ENCODE results near the gene RPS15. TPM values are rescaled to one million over a fixed set of nuclear protein-coding genes. Genes with fewer than 3 reads are reported as not detected.
A peak's percentile ranks its signal among the peaks of the same experiment; 100 is the strongest.

Gene RPS15
- total and polyA plus RNA-seq, 4 donors = 296 to 954 (median 414) TPM

- DNase-seq (ENCODE audit: low spot score) = no peak
- H3K27ac ChIP-seq (ENCODE audit: low read depth in 1 of 2, low read length in 2 of 2) = no peak overlapping the region
- WGBS = 94% methylated on average over 40 of the region's 40 CpGs
These were observed 49.5 kb downstream of the RPS15 start for GRCh38 chr19:1487576-1488281.

GRCh38 chr19:1488282-1488601 lies 50.0 kb downstream of the RPS15 start:
- peaks cover 6 to 17% (median 13%) of the 10 kb centered on the region in 4 donors for H3K4me1 ChIP-seq (ENCODE audit: control insufficient read depth in 4 of 4, insufficient read depth in 4 of 4, low read length in 3 of 4)
- 94% methylated on average over 11 of the region's 11 CpGs for WGBS
- TF ChIP-seq EGR1 (IDR thresholded peaks at IDR 0.05; ENCODE audit: low read depth in 2 of 2) (no peak), FOXA2 (IDR thresholded peaks at IDR 0.05) (no peak), JUND (IDR thresholded peaks at IDR 0.05) (no peak), CTCF (IDR thresholded peaks at IDR 0.05; ENCODE audit: low read depth, low read length, missing input control) (no peak)
- no peak overlapping the region for H3K27ac ChIP-seq (ENCODE audit: low read depth in 1 of 2, low read length in 2 of 2)
- no peaks in the 10 kb centered on the region for H3K9me3 ChIP-seq (ENCODE audit: control insufficient read depth in 4 of 4, low read length in 3 of 4)
- H3K9ac ChIP-seq (ENCODE audit: low read depth in 1 of 2, low read length in 2 of 2) = no peak overlapping the region
- H3K27me3 ChIP-seq (ENCODE audit: control insufficient read depth in 4 of 4, insufficient read depth in 4 of 4, low read length in 3 of 4) = no peaks in the 10 kb centered on the region
- H3K36me3 ChIP-seq (ENCODE audit: control insufficient read depth in 4 of 4, insufficient read depth in 3 of 4, low read depth in 1 of 4, low read length in 3 of 4) = no peaks in the 10 kb centered on the region
- no peak for DNase-seq (ENCODE audit: low spot score)
- H3K4me3 ChIP-seq (ENCODE audit: low read depth in 1 of 3, low read length in 3 of 3) = no peak overlapping the region

More at GRCh38 chr19:1487576-1488281, 49.5 kb downstream of the RPS15 start:
- TF ChIP-seq ZBTB33 (IDR thresholded peaks at IDR 0.05) (no peak), RXRA (IDR thresholded peaks at IDR 0.05) (no peak), FOXA1 (IDR thresholded peaks at IDR 0.05) (no peak), CTCF (IDR thresholded peaks at IDR 0.05; ENCODE audit: low read depth, low read length, missing input control) (no peak)
- Histone ChIP-seq H3K9me3 (ENCODE audit: control insufficient read depth in 4 of 4, low read length in 3 of 4) (no peaks in the 10 kb centered on the region), H3K9ac (ENCODE audit: low read depth in 1 of 2, low read length in 2 of 2) (no peak overlapping the region), H3K27me3 (ENCODE audit: control insufficient read depth in 4 of 4, insufficient read depth in 4 of 4, low read length in 3 of 4) (no peaks in the 10 kb centered on the region), H3K4me1 (ENCODE audit: control insufficient read depth in 4 of 4, insufficient read depth in 4 of 4, low read length in 3 of 4) (peaks cover 3 to 12% (median 8%) of the 10 kb centered on the region in 4 donors), H3K4me3 (ENCODE audit: low read depth in 1 of 3, low read length in 3 of 3) (no peak overlapping the region), H3K36me3 (ENCODE audit: control insufficient read depth in 4 of 4, insufficient read depth in 3 of 4, low read depth in 1 of 4, low read length in 3 of 4) (no peaks in the 10 kb centered on the region)

- no peak for DNase-seq (ENCODE audit: low spot score)
- H3K27me3 ChIP-seq (ENCODE audit: control insufficient read depth in 4 of 4, insufficient read depth in 4 of 4, low read length in 3 of 4) = no peaks in the 10 kb centered on the region
- H3K9me3 ChIP-seq (ENCODE audit: control insufficient read depth in 4 of 4, low read length in 3 of 4) = no peaks in the 10 kb centered on the region
- WGBS = 33% methylated on average over 37 of the region's 37 CpGs
- peak overlapping the region in 1 of 2 donors; percentile 87 for H3K27ac ChIP-seq (ENCODE audit: low read depth in 1 of 2, low read length in 2 of 2)
- peaks cover 6 to 28% (median 18%) of the 10 kb centered on the region in 4 donors for H3K4me1 ChIP-seq (ENCODE audit: control insufficient read depth in 4 of 4, insufficient read depth in 4 of 4, low read length in 3 of 4)
- H3K4me3 ChIP-seq (ENCODE audit: low read depth in 1 of 3, low read length in 3 of 3) = peak overlapping the region in 2 of 3 donors; percentile 31 to 60
- H3K9ac ChIP-seq (ENCODE audit: low read depth in 1 of 2, low read length in 2 of 2) = peak overlapping the region in 1 of 2 donors; percentile 10
- H3K36me3 ChIP-seq (ENCODE audit: control insufficient read depth in 4 of 4, insufficient read depth in 3 of 4, low read depth in 1 of 4, low read length in 3 of 4) = no peaks in the 10 kb centered on the region
- TF ChIP-seq TAF1 (conservative IDR thresholded peaks at IDR 0.05) (no peak), ATF3 (IDR thresholded peaks at IDR 0.05) (no peak), RAD21 (IDR thresholded peaks at IDR 0.05) (no peak), GABPA (IDR thresholded peaks at IDR 0.05 in 1 of 2, conservative IDR thresholded peaks at IDR 0.05 in 1 of 2) (no peak), ZBTB33 (IDR thresholded peaks at IDR 0.05) (no peak), FOXA1 (IDR thresholded peaks at IDR 0.05) (no peak), FOXA2 (IDR thresholded peaks at IDR 0.05) (no peak), NR2F2 (IDR thresholded peaks at IDR 0.05) (no peak), MAX (IDR thresholded peaks at IDR 0.05) (no peak), HNF4A (conservative IDR thresholded peaks at IDR 0.05) (no peak), RXRA (IDR thresholded peaks at IDR 0.05) (no peak)
These were observed 51.5 kb downstream of the RPS15 start for GRCh38 chr19:1489463-1490310.
